Nephron progenitor cell (in vitro differentiated cells): ENCODE results near the gene RPH3AL.

Experiments used
- DNase-seq: peaks from one replicate; pipeline ENCODE4 v3.0.0; 2021
- H3K27ac Mint-ChIP-seq: 2 replicates; pipeline ENCODE4 v1.8.0; 2021; ENCODE audit warnings: mild to moderate bottlenecking, moderate library complexity, mixed read lengths
- H3K27me3 Mint-ChIP-seq: 2 replicates; pipeline ENCODE4 v1.8.0; 2021; ENCODE audit warnings: mild to moderate bottlenecking, low read depth, mixed read lengths; ENCODE audit not compliant: poor library complexity
- H3K36me3 Mint-ChIP-seq: 2 replicates; pipeline ENCODE4 v1.8.0; 2021; ENCODE audit warnings: low read depth, mixed read lengths
- H3K4me1 Mint-ChIP-seq: 2 replicates; pipeline ENCODE4 v1.8.0; 2021; ENCODE audit warnings: mixed read lengths
- H3K4me3 Mint-ChIP-seq: 2 replicates; pipeline ENCODE4 v1.8.0; 2021; ENCODE audit warnings: mild to moderate bottlenecking, moderate library complexity, mixed read lengths
- H3K9me3 Mint-ChIP-seq: 2 replicates; pipeline ENCODE4 v1.8.0; 2021; ENCODE audit warnings: mild to moderate bottlenecking, moderate library complexity, mixed read lengths
- CTCF ChIP-seq: fragments of 200-600 bp; sonication (generic); IDR thresholded peaks from 2 replicates; pipeline ENCODE4 v1.5.0; 2021; ENCODE audit warnings: antibody characterized with exemption

The RPH3AL gene

GRCh38 chr17:385836-386140, 33.2 kb upstream of the RPH3AL start:
- H3K27ac Mint-ChIP-seq = no peak overlapping the region
- no peak overlapping the region for H3K4me3 Mint-ChIP-seq
- TF ChIP-seq CTCF = no peak
- H3K9me3 Mint-ChIP-seq = peaks cover 11% of the 10 kb centered on the region
- no peaks in the 10 kb centered on the region for H3K36me3 Mint-ChIP-seq
- DNase-seq = no peak
- H3K4me1 Mint-ChIP-seq = peaks cover 55% of the 10 kb centered on the region
- peaks cover 39% of the 10 kb centered on the region for H3K27me3 Mint-ChIP-seq

- TF ChIP-seq CTCF = no peak
- Mint-ChIP-seq H3K9me3 (peaks cover 11% of the 10 kb centered on the region), H3K27ac (no peak overlapping the region), H3K4me1 (peaks cover 53% of the 10 kb centered on the region), H3K36me3 (no peaks in the 10 kb centered on the region), H3K4me3 (peak overlapping the region; percentile 67), H3K27me3 (peaks cover 35% of the 10 kb centered on the region)
- peak; percentile 66 for DNase-seq
Measured at GRCh38 chr17:385178-385835, 32.7 kb upstream of the RPH3AL start.

GRCh38 chr17:384622-385177, 32.1 kb upstream of the RPH3AL start:
- peak; percentile 45 for DNase-seq
- no peaks in the 10 kb centered on the region for H3K36me3 Mint-ChIP-seq
- peaks cover 35% of the 10 kb centered on the region for H3K27me3 Mint-ChIP-seq
- peaks cover 11% of the 10 kb centered on the region for H3K9me3 Mint-ChIP-seq
- H3K27ac Mint-ChIP-seq = no peak overlapping the region
- peaks cover 52% of the 10 kb centered on the region for H3K4me1 Mint-ChIP-seq
- H3K4me3 Mint-ChIP-seq = peak overlapping the region; percentile 83
- no peak for TF ChIP-seq CTCF

- H3K4me1 Mint-ChIP-seq = peaks cover 56% of the 10 kb centered on the region
- peak overlapping the region; percentile 83 for H3K4me3 Mint-ChIP-seq
- DNase-seq = no peak
- no peak for TF ChIP-seq CTCF
- peaks cover 11% of the 10 kb centered on the region for H3K9me3 Mint-ChIP-seq
- H3K36me3 Mint-ChIP-seq = no peaks in the 10 kb centered on the region
- H3K27me3 Mint-ChIP-seq = peaks cover 32% of the 10 kb centered on the region
- no peak overlapping the region for H3K27ac Mint-ChIP-seq
Measured at GRCh38 chr17:383771-384621, 31.4 kb upstream of the RPH3AL start.

GRCh38 chr17:382644-383533, 30.3 kb upstream of the RPH3AL start:
- Mint-ChIP-seq H3K4me1 (peaks cover 66% of the 10 kb centered on the region), H3K9me3 (peaks cover 7% of the 10 kb centered on the region), H3K4me3 (peak overlapping the region; percentile 83), H3K36me3 (no peaks in the 10 kb centered on the region), H3K27ac (peak overlapping the region; percentile 89), H3K27me3 (peaks cover 22% of the 10 kb centered on the region)
- DNase-seq = peak; percentile 72
- TF ChIP-seq CTCF = no peak
